Mononuclear cell (primary cell): ENCODE results near the gene IFNAR2. TPM values are rescaled to one million over a fixed set of nuclear protein-coding genes. Genes with fewer than 3 reads are reported as not detected.
"Not testable (repeated sequence)": the region's sequence is repeated elsewhere in the genome, so short reads cannot be mapped to it uniquely, and the experiment has no call there.

Source experiments
- H3K27me3 ChIP-seq: 2 replicates; pipeline ENCODE4 v1.6.0; 2011; ENCODE audit warnings: low read length, control low read depth; ENCODE audit not compliant: insufficient read depth
- H3K4me1 ChIP-seq: 2 replicates; pipeline ENCODE4 v1.5.1; 2011; ENCODE audit warnings: mild to moderate bottlenecking, low read length, control low read depth; ENCODE audit not compliant: insufficient read depth
- H3K4me3 ChIP-seq: 2 replicates; pipeline ENCODE4 v1.5.1; 2011; ENCODE audit warnings: mild to moderate bottlenecking, low read length, moderate library complexity
- H3K9me3 ChIP-seq: 2 replicates; pipeline ENCODE4 v1.5.1; 2011; ENCODE audit warnings: low read depth, mild to moderate bottlenecking, control low read depth, low read length
- total RNA-seq: library from RNA; depleted of rRNA; stranded (reverse); fragments of >200 nt; gene quantifications from one replicate; pipeline ENCODE4 v1.2.3, GENCODE V29; 2012

Gene IFNAR2
- total RNA-seq, 1 donor: 23.8 TPM

GRCh38 chr21:33246506-33246905 is 16.8 kb downstream of the IFNAR2 start:
- H3K27me3 ChIP-seq: no peaks in the 10 kb centered on the region
- no peaks in the 10 kb centered on the region for H3K9me3 ChIP-seq
- no peak overlapping the region for H3K4me3 ChIP-seq
- peaks cover 56% of the 10 kb centered on the region for H3K4me1 ChIP-seq

- Histone ChIP-seq H3K9me3 (no peaks in the 10 kb centered on the region), H3K4me3 (no peak overlapping the region), H3K27me3 (no peaks in the 10 kb centered on the region), H3K4me1 (peaks cover 56% of the 10 kb centered on the region)
Measured at GRCh38 chr21:33246963-33247362, 17.2 kb downstream of the IFNAR2 start.

- H3K9me3 ChIP-seq: no peaks in the 10 kb centered on the region
- H3K4me3 ChIP-seq: no peak overlapping the region
- H3K4me1 ChIP-seq: peaks cover 56% of the 10 kb centered on the region
- no peaks in the 10 kb centered on the region for H3K27me3 ChIP-seq
Measured at GRCh38 chr21:33247599-33247998, 17.9 kb downstream of the IFNAR2 start.

- Histone ChIP-seq H3K27me3 (no peaks in the 10 kb centered on the region), H3K4me3 (no peak overlapping the region), H3K4me1 (peaks cover 39% of the 10 kb centered on the region), H3K9me3 (no peaks in the 10 kb centered on the region)
Measured at GRCh38 chr21:33249331-33250002, 19.7 kb downstream of the IFNAR2 start.

GRCh38 chr21:33251119-33251518 is 21.4 kb downstream of the IFNAR2 start:
- H3K27me3 ChIP-seq: no peaks in the 10 kb centered on the region
- peaks cover 28% of the 10 kb centered on the region for H3K4me1 ChIP-seq
- H3K4me3 ChIP-seq: no peak overlapping the region
- H3K9me3 ChIP-seq: no peaks in the 10 kb centered on the region

- H3K4me1 ChIP-seq: peaks cover 13% of the 10 kb centered on the region
- H3K4me3 ChIP-seq, H3K27me3 ChIP-seq, H3K9me3 ChIP-seq: not testable (repeated sequence)
Measured at GRCh38 chr21:33253382-33253781, 23.6 kb downstream of the IFNAR2 start.

GRCh38 chr21:33254766-33255165 is 25.0 kb downstream of the IFNAR2 start:
- H3K27me3 ChIP-seq: no peaks in the 10 kb centered on the region
- no peak overlapping the region for H3K4me3 ChIP-seq
- no peaks in the 10 kb centered on the region for H3K9me3 ChIP-seq
- H3K4me1 ChIP-seq: peaks cover 14% of the 10 kb centered on the region

GRCh38 chr21:33255404-33255803 is 25.7 kb downstream of the IFNAR2 start:
- Histone ChIP-seq H3K9me3 (no peaks in the 10 kb centered on the region), H3K4me1 (peaks cover 19% of the 10 kb centered on the region), H3K27me3 (no peaks in the 10 kb centered on the region), H3K4me3 (no peak overlapping the region)

GRCh38 chr21:33256019-33256418 is 26.3 kb downstream of the IFNAR2 start:
- Histone ChIP-seq H3K4me1 (peaks cover 23% of the 10 kb centered on the region), H3K27me3 (no peaks in the 10 kb centered on the region), H3K4me3 (no peak overlapping the region), H3K9me3 (no peaks in the 10 kb centered on the region)

- Histone ChIP-seq H3K4me3 (no peak overlapping the region), H3K9me3 (no peaks in the 10 kb centered on the region), H3K4me1 (peaks cover 35% of the 10 kb centered on the region), H3K27me3 (no peaks in the 10 kb centered on the region)
Measured at GRCh38 chr21:33257094-33257803, 27.5 kb downstream of the IFNAR2 start.

GRCh38 chr21:33258475-33258874 is 28.7 kb downstream of the IFNAR2 start:
- H3K9me3 ChIP-seq: no peaks in the 10 kb centered on the region
- no peak overlapping the region for H3K4me3 ChIP-seq
- H3K27me3 ChIP-seq: no peaks in the 10 kb centered on the region
- H3K4me1 ChIP-seq: peaks cover 46% of the 10 kb centered on the region

- H3K4me3 ChIP-seq: no peak overlapping the region
- no peaks in the 10 kb centered on the region for H3K27me3 ChIP-seq
- H3K9me3 ChIP-seq: no peaks in the 10 kb centered on the region
- H3K4me1 ChIP-seq: peaks cover 55% of the 10 kb centered on the region
Measured at GRCh38 chr21:33259428-33259827, 29.7 kb downstream of the IFNAR2 start.

- no peaks in the 10 kb centered on the region for H3K27me3 ChIP-seq
- H3K4me1 ChIP-seq: peaks cover 61% of the 10 kb centered on the region
- no peak overlapping the region for H3K4me3 ChIP-seq
- no peaks in the 10 kb centered on the region for H3K9me3 ChIP-seq
Measured at GRCh38 chr21:33259995-33260394, 30.3 kb downstream of the IFNAR2 start.

- peaks cover 72% of the 10 kb centered on the region for H3K4me1 ChIP-seq
- no peaks in the 10 kb centered on the region for H3K27me3 ChIP-seq
- no peaks in the 10 kb centered on the region for H3K9me3 ChIP-seq
- H3K4me3 ChIP-seq: no peak overlapping the region
Measured at GRCh38 chr21:33261635-33262034, 31.9 kb downstream of the IFNAR2 start.

- H3K27me3 ChIP-seq: no peaks in the 10 kb centered on the region
- H3K4me1 ChIP-seq: peaks cover 83% of the 10 kb centered on the region
- H3K4me3 ChIP-seq: no peak overlapping the region
- H3K9me3 ChIP-seq: no peaks in the 10 kb centered on the region
Measured at GRCh38 chr21:33262921-33263320, 33.2 kb downstream of the IFNAR2 start.

GRCh38 chr21:33264561-33264960 is 34.8 kb downstream of the IFNAR2 start:
- Histone ChIP-seq H3K27me3 (no peaks in the 10 kb centered on the region), H3K9me3 (no peaks in the 10 kb centered on the region), H3K4me1 (peaks cover 88% of the 10 kb centered on the region), H3K4me3 (no peak overlapping the region)
